Mesenchymal stem cell (in vitro differentiated cells and primary cell): ENCODE data around the gene PAX6.

Source experiments
- DNase-seq: peaks from one replicate; pipeline ENCODE4 v3.0.0-alpha.2; 2013
- H2AFZ ChIP-seq: one replicate; pipeline ENCODE4 v1.6.1; 2013; ENCODE audit warnings: low read depth, mild to moderate bottlenecking, control low read depth, inconsistent platforms, low read length, moderate library complexity
- H2AK5ac ChIP-seq: 2 replicates; pipeline ENCODE4 v1.6.1; 2013; ENCODE audit warnings: low read length, moderate library complexity, mild to moderate bottlenecking, inconsistent platforms; ENCODE audit not compliant: severe bottlenecking
- H2BK120ac ChIP-seq: one replicate; pipeline ENCODE4 v1.6.1; 2013; ENCODE audit warnings: low read depth, mild to moderate bottlenecking, inconsistent platforms, low read length, moderate library complexity
- H2BK12ac ChIP-seq, 2 experiments: one replicate each; pipeline ENCODE4 v1.6.1; 2013; ENCODE audit warnings: inconsistent platforms in 2 of 2, low read length in 2 of 2, mild to moderate bottlenecking in 2 of 2, moderate library complexity in 2 of 2, control low read depth in 1 of 2
- H2BK15ac ChIP-seq: one replicate; pipeline ENCODE4 v1.6.1; 2013; ENCODE audit warnings: mild to moderate bottlenecking, low read depth, inconsistent platforms; ENCODE audit not compliant: poor library complexity, severe bottlenecking
- H2BK5ac ChIP-seq: 2 replicates; pipeline ENCODE4 v1.6.1; 2013; ENCODE audit warnings: low read depth, mild to moderate bottlenecking, low read length, control low read depth, inconsistent platforms; ENCODE audit not compliant: poor library complexity, severe bottlenecking
- H3K14ac ChIP-seq, 2 experiments: one replicate each; pipeline ENCODE4 v1.6.1; 2013; ENCODE audit warnings: inconsistent platforms in 2 of 2, low read length in 2 of 2, control low read depth in 1 of 2, mild to moderate bottlenecking in 1 of 2, moderate library complexity in 1 of 2
- H3K18ac ChIP-seq, 2 experiments: one replicate each; pipeline ENCODE4 v1.6.1; 2013; ENCODE audit warnings: inconsistent platforms in 2 of 2, low read length in 2 of 2, control low read depth in 1 of 2, low read depth in 1 of 2, mild to moderate bottlenecking in 1 of 2
- H3K23ac ChIP-seq, 2 experiments: one replicate each; pipeline ENCODE4 v1.6.1; 2013; ENCODE audit warnings: inconsistent platforms in 2 of 2, low read length in 2 of 2, mild to moderate bottlenecking in 2 of 2, moderate library complexity in 2 of 2, control low read depth in 1 of 2
- H3K27ac ChIP-seq: 2 replicates; pipeline ENCODE4 v1.5.1; 2013; ENCODE audit warnings: mild to moderate bottlenecking, moderate library complexity, low read length, control low read depth, inconsistent platforms; ENCODE audit not compliant: poor library complexity, severe bottlenecking
- H3K27me3 ChIP-seq, 2 experiments: 2 replicates each; pipeline versions ENCODE4 v1.6.1 to v1.7.0; 2013; ENCODE audit warnings: low read length in 2 of 2, mild to moderate bottlenecking in 2 of 2, moderate library complexity in 2 of 2, control low read depth in 1 of 2, inconsistent platforms in 1 of 2; ENCODE audit not compliant: control insufficient read depth in 1 of 2, insufficient read depth in 1 of 2
- H3K36me3 ChIP-seq, 2 experiments: 2 replicates each; pipeline versions ENCODE4 v1.6.1 to v1.7.0; 2013; ENCODE audit warnings: low read length in 2 of 2, control low read depth in 1 of 2, inconsistent platforms in 1 of 2, low read depth in 1 of 2, mild to moderate bottlenecking in 1 of 2; ENCODE audit not compliant: insufficient read depth in 2 of 2, control insufficient read depth in 1 of 2
- H3K4ac ChIP-seq, 2 experiments: one replicate each; pipeline ENCODE4 v1.6.1; 2013; ENCODE audit warnings: inconsistent platforms in 2 of 2, low read length in 2 of 2, mild to moderate bottlenecking in 2 of 2, moderate library complexity in 2 of 2, control low read depth in 1 of 2, low read depth in 1 of 2
- H3K4me1 ChIP-seq: 2 replicates; pipeline ENCODE4 v1.6.1; 2013; ENCODE audit warnings: low read depth, low read length, control low read depth; ENCODE audit not compliant: control insufficient read depth, insufficient read depth
- H3K4me2 ChIP-seq: 2 replicates; pipeline ENCODE4 v1.6.1; 2013; ENCODE audit warnings: low read length, mild to moderate bottlenecking, inconsistent platforms; ENCODE audit not compliant: poor library complexity, severe bottlenecking
- H3K4me3 ChIP-seq, 2 experiments: 2 replicates each; pipeline versions ENCODE4 v1.5.1 to v1.7.0; 2013; ENCODE audit warnings: low read length in 2 of 2, mild to moderate bottlenecking in 2 of 2, control low read depth in 1 of 2, low read depth in 1 of 2; ENCODE audit not compliant: insufficient read depth in 1 of 2
- H3K79me1 ChIP-seq: replicated peaks from 2 replicates; pipeline ENCODE4 v1.6.1; 2013; ENCODE audit warnings: mild to moderate bottlenecking, control low read depth, low read length, inconsistent platforms; ENCODE audit not compliant: poor library complexity, severe bottlenecking
- H3K9ac ChIP-seq: 2 replicates; pipeline ENCODE4 v1.7.0; 2013; ENCODE audit warnings: mild to moderate bottlenecking, low read length, moderate library complexity
- H3K9me3 ChIP-seq: 2 replicates; pipeline ENCODE4 v1.7.0; 2013; ENCODE audit warnings: mild to moderate bottlenecking, low read length; ENCODE audit not compliant: control insufficient read depth
- H4K8ac ChIP-seq: one replicate; pipeline ENCODE4 v1.6.1; 2013; ENCODE audit warnings: inconsistent platforms, mild to moderate bottlenecking, low read length, moderate library complexity
- H4K91ac ChIP-seq: one replicate; pipeline ENCODE4 v1.6.1; 2013; ENCODE audit warnings: mild to moderate bottlenecking, low read length, inconsistent platforms
- WGBS: methylation state at CpG from one replicate; pipeline ENCODE4 v1.1.7; 2013; ENCODE audit warnings: mixed read lengths; 5-methylcytosine and 5-hydroxymethylcytosine counted together

Gene PAX6

GRCh38 chr11:31812383-31813381 is 1.6 kb upstream of the PAX6 start:
- no peaks in the 10 kb centered on the region for H3K9me3 ChIP-seq
- no peak overlapping the region for H3K14ac ChIP-seq

GRCh38 chr11:31809857-31810778 is 1.0 kb downstream of the PAX6 start:
- under 1% methylated on average over 83 of the region's 91 CpGs for WGBS

More at GRCh38 chr11:31812383-31813381, 1.6 kb upstream of the PAX6 start:
- no peak overlapping the region for H3K27ac ChIP-seq
- no peak overlapping the region for H3K18ac ChIP-seq
- H3K36me3 ChIP-seq = peaks cover 0 to 3% of the 10 kb centered on the region in 2 experiments
- H2BK120ac ChIP-seq = no peak overlapping the region
- H2BK15ac ChIP-seq = no peak overlapping the region
- no peak overlapping the region for H3K9ac ChIP-seq
- WGBS = 2% methylated on average over 55 of the region's 63 CpGs
- no peak overlapping the region for H4K8ac ChIP-seq
- peaks cover 65% of the 10 kb centered on the region for H3K4me1 ChIP-seq
- H3K79me1 ChIP-seq = no peaks in the 10 kb centered on the region
- H3K4ac ChIP-seq = no peak overlapping the region
- peak overlapping the region in 1 of 2 experiments; percentile 89 for H3K23ac ChIP-seq
- H4K91ac ChIP-seq = no peak overlapping the region
- H2AK5ac ChIP-seq = no peak overlapping the region
- no peak overlapping the region for H2BK12ac ChIP-seq
- H3K4me2 ChIP-seq = peak overlapping the region; percentile 80
- peak; percentile 31 for DNase-seq
- peak overlapping the region in 1 of 2 experiments; percentile 58 for H3K4me3 ChIP-seq
- no peak overlapping the region for H2AFZ ChIP-seq
- peaks cover 96 to 98% of the 10 kb centered on the region in 2 experiments for H3K27me3 ChIP-seq
- H2BK5ac ChIP-seq = no peak overlapping the region

GRCh38 chr11:31809541-31809856 is 1.6 kb downstream of the PAX6 start:
- no peak overlapping the region for H4K8ac ChIP-seq
- H3K9ac ChIP-seq = no peak overlapping the region
- H2BK12ac ChIP-seq = no peak overlapping the region
- no peak overlapping the region for H4K91ac ChIP-seq
- H2BK5ac ChIP-seq = no peak overlapping the region
- no peak overlapping the region for H3K23ac ChIP-seq
- peaks cover 0 to 3% of the 10 kb centered on the region in 2 experiments for H3K36me3 ChIP-seq
- H3K4ac ChIP-seq = no peak overlapping the region
- no peak for DNase-seq
- no peak overlapping the region for H3K14ac ChIP-seq
- peaks cover 52% of the 10 kb centered on the region for H3K4me1 ChIP-seq
- 3% methylated on average over 5 of the region's 6 CpGs for WGBS
- H3K4me3 ChIP-seq = peak overlapping the region in 1 of 2 experiments; percentile 55
- no peak overlapping the region for H3K18ac ChIP-seq
- peak overlapping the region; percentile 88 for H3K4me2 ChIP-seq
- peaks cover 96 to 99% of the 10 kb centered on the region in 2 experiments for H3K27me3 ChIP-seq
- no peak overlapping the region for H3K27ac ChIP-seq
- no peak overlapping the region for H2BK15ac ChIP-seq
- no peak overlapping the region for H2BK120ac ChIP-seq
- no peak overlapping the region for H2AFZ ChIP-seq
- H3K9me3 ChIP-seq = no peaks in the 10 kb centered on the region
- no peak overlapping the region for H2AK5ac ChIP-seq
- H3K79me1 ChIP-seq = no peaks in the 10 kb centered on the region

More at GRCh38 chr11:31809857-31810778, 1.0 kb downstream of the PAX6 start:
- H2BK120ac ChIP-seq = no peak overlapping the region
- no peaks in the 10 kb centered on the region for H3K9me3 ChIP-seq
- H3K4ac ChIP-seq = no peak overlapping the region
- H3K14ac ChIP-seq = no peak overlapping the region
- H2AFZ ChIP-seq = no peak overlapping the region
- DNase-seq = peak; percentile 46
- no peak overlapping the region for H3K27ac ChIP-seq
- H4K91ac ChIP-seq = no peak overlapping the region
- no peak overlapping the region for H2BK5ac ChIP-seq
- no peak overlapping the region for H3K23ac ChIP-seq
- peak overlapping the region; percentile 88 for H3K4me2 ChIP-seq
- H4K8ac ChIP-seq = no peak overlapping the region
- H2BK12ac ChIP-seq = no peak overlapping the region
- peak overlapping the region; percentile 39 to 55 for H3K4me3 ChIP-seq
- peaks cover 96 to 99% of the 10 kb centered on the region in 2 experiments for H3K27me3 ChIP-seq
- no peak overlapping the region for H3K18ac ChIP-seq
- H3K36me3 ChIP-seq = peaks cover 0 to 3% of the 10 kb centered on the region in 2 experiments
- H2BK15ac ChIP-seq = no peak overlapping the region
- peaks cover 46% of the 10 kb centered on the region for H3K4me1 ChIP-seq
- H3K9ac ChIP-seq = no peak overlapping the region
- H2AK5ac ChIP-seq = no peak overlapping the region
- no peaks in the 10 kb centered on the region for H3K79me1 ChIP-seq
